HUES48 (cell line): ENCODE data around the gene POMT2.
"Not testable (repeated sequence)": the region's sequence is repeated elsewhere in the genome, so short reads cannot be mapped to it uniquely, and the experiment has no call there.

Experiments used
- H3K27ac ChIP-seq: one replicate; pipeline ENCODE4 v1.7.0; 2013; ENCODE audit warnings: low read depth, low read length, inconsistent platforms
- H3K27me3 ChIP-seq: 2 replicates; pipeline ENCODE4 v1.6.1; 2013; ENCODE audit warnings: mild to moderate bottlenecking, low read length; ENCODE audit not compliant: control insufficient read depth, insufficient read depth
- H3K36me3 ChIP-seq: 2 replicates; pipeline ENCODE4 v1.6.1; 2013; ENCODE audit warnings: low read length; ENCODE audit not compliant: control insufficient read depth, insufficient read depth
- H3K4me1 ChIP-seq: 2 replicates; pipeline ENCODE4 v1.6.1; 2013; ENCODE audit warnings: mild to moderate bottlenecking, low read length; ENCODE audit not compliant: control insufficient read depth, insufficient read depth
- H3K4me3 ChIP-seq: 2 replicates; pipeline ENCODE4 v1.5.1; 2013; ENCODE audit warnings: mild to moderate bottlenecking, low read depth, low read length
- H3K9ac ChIP-seq: 2 replicates; pipeline ENCODE4 v1.6.1; 2013; ENCODE audit warnings: mild to moderate bottlenecking, low read depth, low read length, moderate library complexity
- H3K9me3 ChIP-seq: 2 replicates; pipeline ENCODE4 v1.6.1; 2013; ENCODE audit warnings: low read length; ENCODE audit not compliant: control insufficient read depth, insufficient read depth

POMT2 gene

DNA sequence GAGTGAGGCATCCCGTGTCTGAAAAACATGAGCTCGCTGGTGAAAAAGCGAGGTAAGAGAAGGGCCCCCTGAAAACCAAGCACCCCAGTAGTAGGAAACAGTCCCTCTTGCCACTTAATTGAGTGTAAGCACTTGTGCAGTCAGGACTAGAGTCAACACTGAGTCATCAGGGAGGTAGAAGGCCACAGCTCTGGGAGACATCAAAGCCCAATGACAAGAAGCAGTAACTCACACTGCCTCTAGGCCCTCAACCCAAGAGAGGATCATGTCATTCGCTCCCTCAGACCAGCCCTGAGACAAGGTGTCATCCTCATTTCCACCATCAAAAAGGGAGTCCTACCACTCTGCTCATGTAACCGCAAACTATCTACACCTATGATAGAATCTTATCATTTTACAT lies 17.8 kb downstream of the POMT2 start:
- H3K36me3 ChIP-seq = peaks cover 35% of the 10 kb centered on the region; the same call in 1 of the 2 replicates
- H3K27ac ChIP-seq = peak overlapping the region; percentile 52
- no peaks in the 10 kb centered on the region for H3K27me3 ChIP-seq
- H3K9me3 ChIP-seq = no peaks in the 10 kb centered on the region
- H3K9ac ChIP-seq = no peak overlapping the region
- no peak overlapping the region for H3K4me3 ChIP-seq
- peaks cover 13% of the 10 kb centered on the region for H3K4me1 ChIP-seq

GRCh38 chr14:77301103-77301502 lies 19.6 kb downstream of the POMT2 start:
- Histone ChIP-seq H3K27me3 (no peaks in the 10 kb centered on the region), H3K27ac (no peak overlapping the region), H3K36me3 (peaks cover 43% of the 10 kb centered on the region; the same call in 1 of the 2 replicates), H3K9me3 (no peaks in the 10 kb centered on the region), H3K4me1 (peaks cover 5% of the 10 kb centered on the region; the same call in 1 of the 2 replicates), H3K4me3 (no peak overlapping the region), H3K9ac (no peak overlapping the region)

DNA sequence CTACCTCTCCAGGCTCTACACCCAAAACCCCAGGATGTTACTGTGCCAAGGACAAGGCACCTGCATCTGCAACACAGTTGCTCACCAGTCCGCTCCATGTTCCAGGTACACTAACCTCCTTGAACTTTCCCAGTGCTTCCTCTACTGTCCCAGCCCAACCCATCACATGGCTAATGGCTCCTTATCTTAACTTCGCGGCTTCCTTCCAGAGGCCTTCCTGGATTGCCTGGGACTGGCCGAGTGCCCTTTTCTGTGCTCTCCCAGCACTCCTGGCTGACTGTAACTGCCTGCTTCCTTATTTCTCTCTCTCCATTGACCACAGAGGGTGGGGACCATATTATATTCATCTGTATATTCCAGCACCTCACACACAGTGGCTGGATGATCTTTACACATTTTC lies 20.9 kb downstream of the POMT2 start:
- Histone ChIP-seq H3K27ac (no peak overlapping the region), H3K4me3 (no peak overlapping the region), H3K4me1 (peaks cover 5% of the 10 kb centered on the region; the same call in 1 of the 2 replicates), H3K9ac (no peak overlapping the region), H3K27me3 (no peaks in the 10 kb centered on the region), H3K36me3 (peaks cover 40% of the 10 kb centered on the region), H3K9me3 (no peaks in the 10 kb centered on the region)

GRCh38 chr14:77296906-77297305 lies 23.8 kb downstream of the POMT2 start:
- Histone ChIP-seq H3K9me3 (no peaks in the 10 kb centered on the region), H3K27ac (no peak overlapping the region), H3K4me3 (no peak overlapping the region), H3K9ac (no peak overlapping the region), H3K27me3 (no peaks in the 10 kb centered on the region), H3K36me3 (peaks cover 33% of the 10 kb centered on the region), H3K4me1 (0 out of 2 replicates have a peak, but pooled peaks cover 5% of the 10 kb centered on the region)

DNA sequence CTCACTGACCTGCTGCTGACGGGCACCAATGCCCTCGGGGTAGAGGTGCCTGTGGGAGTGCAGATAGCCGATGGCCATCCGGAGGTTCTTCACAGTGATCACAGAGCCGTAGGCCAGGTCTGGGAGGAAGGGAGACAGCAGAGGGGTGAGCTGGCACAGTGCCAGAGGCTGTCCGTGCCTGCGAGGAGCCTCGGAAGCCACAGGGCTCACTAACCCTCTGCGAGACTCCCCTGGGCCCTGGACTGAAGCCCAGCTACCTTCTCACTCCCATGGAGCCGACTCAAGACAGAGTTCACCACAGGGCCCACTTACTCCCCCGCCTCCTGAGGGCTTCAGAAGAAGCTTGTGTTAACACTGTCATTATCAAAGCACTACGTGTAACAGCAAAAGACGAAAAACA lies 24.5 kb downstream of the POMT2 start:
- no peaks in the 10 kb centered on the region for H3K4me1 ChIP-seq
- H3K9ac ChIP-seq = no peak overlapping the region
- H3K9me3 ChIP-seq = no peaks in the 10 kb centered on the region
- no peaks in the 10 kb centered on the region for H3K27me3 ChIP-seq
- peaks cover 33% of the 10 kb centered on the region for H3K36me3 ChIP-seq
- H3K4me3 ChIP-seq = no peak overlapping the region
- no peak overlapping the region for H3K27ac ChIP-seq

GRCh38 chr14:77290705-77291104 lies 30.0 kb downstream of the POMT2 start:
- Histone ChIP-seq H3K27me3 (no peaks in the 10 kb centered on the region), H3K4me3 (no peak overlapping the region), H3K27ac (no peak overlapping the region)

DNA sequence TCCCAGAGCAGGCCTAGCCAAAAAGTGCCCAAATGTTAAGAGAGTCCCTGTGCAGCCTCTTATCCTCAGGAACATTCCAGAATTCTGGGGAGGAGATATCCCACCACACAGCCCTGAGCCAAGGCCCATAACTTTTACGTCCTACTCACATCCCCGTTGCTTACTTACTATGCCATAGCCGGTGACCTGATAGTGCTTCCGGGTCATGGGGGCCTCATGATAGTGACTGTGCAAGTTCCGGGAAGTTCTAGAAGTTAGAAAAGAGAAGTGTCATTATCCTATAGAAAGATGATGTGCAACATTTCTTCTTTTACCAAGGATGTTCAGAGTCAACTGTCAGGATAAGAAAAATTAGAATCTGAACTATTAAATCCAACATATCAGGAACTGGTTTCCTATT lies 34.1 kb downstream of the POMT2 start:
- Histone ChIP-seq H3K4me1 (no peaks in the 10 kb centered on the region), H3K27me3 (no peaks in the 10 kb centered on the region), H3K27ac (no peak overlapping the region), H3K4me3 (no peak overlapping the region), H3K36me3 (peaks cover 52% of the 10 kb centered on the region), H3K9ac (no peak overlapping the region), H3K9me3 (no peaks in the 10 kb centered on the region)

More at GRCh38 chr14:77290705-77291104, 30.0 kb downstream of the POMT2 start:
- H3K36me3 ChIP-seq = peaks cover 30% of the 10 kb centered on the region
- no peaks in the 10 kb centered on the region for H3K9me3 ChIP-seq
- no peaks in the 10 kb centered on the region for H3K4me1 ChIP-seq
- H3K9ac ChIP-seq = no peak overlapping the region

DNA sequence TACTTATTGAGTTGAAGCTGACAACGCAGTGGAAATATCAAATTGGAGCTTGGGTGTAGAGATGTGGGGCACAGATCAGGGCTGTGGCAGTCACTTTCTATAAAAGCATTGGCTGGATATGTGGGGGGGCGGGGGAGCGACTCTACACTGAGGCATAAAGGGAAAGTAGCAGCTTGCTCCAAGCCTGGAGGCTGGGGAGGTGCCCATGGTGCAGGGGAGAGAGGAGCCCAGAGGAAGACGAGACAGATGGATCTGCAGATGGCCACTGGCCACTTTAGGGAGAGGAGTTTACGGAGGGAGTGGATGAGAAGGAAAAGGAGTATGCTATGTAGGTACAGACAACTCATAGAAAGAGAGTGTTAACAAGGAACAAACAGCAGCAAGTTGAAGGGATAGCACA lies 36.2 kb downstream of the POMT2 start:
- Histone ChIP-seq H3K27ac (no peak overlapping the region), H3K4me3 (no peak overlapping the region), H3K9me3 (no peaks in the 10 kb centered on the region), H3K4me1 (no peaks in the 10 kb centered on the region), H3K36me3 (peaks cover 63% of the 10 kb centered on the region), H3K27me3 (no peaks in the 10 kb centered on the region), H3K9ac (no peak overlapping the region)

DNA sequence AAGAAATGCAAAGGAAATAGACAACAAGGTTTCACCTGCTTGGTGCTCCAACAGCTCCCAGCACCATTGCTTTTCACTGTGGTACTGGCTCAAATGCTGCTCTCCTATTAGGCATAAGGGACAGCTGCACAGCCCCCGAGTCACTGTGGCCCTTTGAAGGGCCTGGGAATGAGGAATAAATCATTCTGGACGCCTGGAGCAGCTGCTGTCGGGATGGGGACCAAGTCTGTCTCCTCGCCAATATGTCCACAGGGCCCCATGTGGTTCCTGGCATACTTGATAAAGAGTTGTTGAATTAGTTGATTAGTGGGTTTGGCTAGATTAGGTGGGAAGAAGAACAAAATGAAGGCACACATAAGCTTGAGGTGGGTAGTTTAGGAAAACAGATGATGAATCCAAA lies 36.6 kb downstream of the POMT2 start:
- no peak overlapping the region for H3K4me3 ChIP-seq
- peaks cover 67% of the 10 kb centered on the region for H3K36me3 ChIP-seq
- H3K4me1 ChIP-seq = no peaks in the 10 kb centered on the region
- H3K9ac ChIP-seq = no peak overlapping the region
- H3K27ac ChIP-seq = no peak overlapping the region
- no peaks in the 10 kb centered on the region for H3K27me3 ChIP-seq
- no peaks in the 10 kb centered on the region for H3K9me3 ChIP-seq

DNA sequence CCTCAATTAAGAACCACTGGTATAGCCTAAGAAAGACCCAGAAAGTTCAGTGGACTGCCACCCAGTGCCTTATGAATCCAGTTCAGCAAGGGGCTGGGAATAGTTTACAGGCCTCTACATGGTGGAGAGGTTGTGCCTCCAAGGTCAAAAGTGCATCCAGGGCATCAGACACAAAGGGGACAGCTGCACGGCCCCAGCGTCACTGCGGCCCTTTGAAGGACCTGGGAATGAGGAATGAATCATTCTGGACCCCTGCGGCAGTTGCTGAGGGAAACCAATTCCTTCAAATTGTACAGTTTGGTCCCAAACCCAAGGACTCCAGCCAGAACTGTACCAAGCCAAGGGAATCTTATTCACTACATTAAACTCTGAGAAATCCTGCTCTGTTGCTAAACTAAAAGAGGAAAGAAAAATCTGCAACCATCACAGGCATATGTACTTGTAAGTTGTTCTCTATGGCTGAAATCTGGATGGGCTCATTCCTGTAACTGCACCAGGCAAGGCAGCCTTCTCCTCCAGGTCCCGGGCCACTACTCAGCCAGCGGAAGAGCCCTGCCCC lies 38.8 kb downstream of the POMT2 start:
- Histone ChIP-seq H3K4me3 (no peak overlapping the region), H3K9ac (no peak overlapping the region), H3K27ac (no peak overlapping the region), H3K4me1 (no peaks in the 10 kb centered on the region), H3K36me3 (peaks cover 73% of the 10 kb centered on the region), H3K9me3 (no peaks in the 10 kb centered on the region), H3K27me3 (no peaks in the 10 kb centered on the region)

DNA sequence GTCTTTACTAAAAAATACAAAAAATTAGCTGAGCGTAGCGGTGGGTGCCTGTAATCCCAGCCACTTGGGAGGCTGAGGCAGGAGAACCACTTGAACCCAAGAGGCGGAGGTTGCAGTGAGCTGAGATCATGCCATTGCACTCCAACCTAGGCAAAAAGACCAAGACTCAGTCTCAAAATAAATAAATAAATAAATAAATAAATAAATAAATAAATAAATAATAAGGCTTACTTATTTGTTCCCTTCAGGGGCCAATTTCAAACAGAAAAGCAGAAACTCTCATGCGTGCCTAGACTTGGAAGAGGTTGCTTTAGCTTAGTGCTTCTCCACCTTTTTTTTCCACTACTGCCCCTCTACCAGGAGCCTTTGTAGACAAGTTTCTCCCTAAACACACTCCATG lies 39.8 kb downstream of the POMT2 start:
- H3K9me3 ChIP-seq, H3K27me3 ChIP-seq, H3K4me3 ChIP-seq, H3K9ac ChIP-seq, H3K4me1 ChIP-seq, H3K27ac ChIP-seq: not testable (repeated sequence)
- peaks cover 63% of the 10 kb centered on the region for H3K36me3 ChIP-seq
